ENCODE data around the gene OXTR. TPM values are rescaled to one million over a fixed set of nuclear protein-coding genes. Genes with fewer than 3 reads are reported as not detected.

The OXTR gene
- total RNA-seq, 1 donor from 2014 or later: 3.9 TPM

DNA sequence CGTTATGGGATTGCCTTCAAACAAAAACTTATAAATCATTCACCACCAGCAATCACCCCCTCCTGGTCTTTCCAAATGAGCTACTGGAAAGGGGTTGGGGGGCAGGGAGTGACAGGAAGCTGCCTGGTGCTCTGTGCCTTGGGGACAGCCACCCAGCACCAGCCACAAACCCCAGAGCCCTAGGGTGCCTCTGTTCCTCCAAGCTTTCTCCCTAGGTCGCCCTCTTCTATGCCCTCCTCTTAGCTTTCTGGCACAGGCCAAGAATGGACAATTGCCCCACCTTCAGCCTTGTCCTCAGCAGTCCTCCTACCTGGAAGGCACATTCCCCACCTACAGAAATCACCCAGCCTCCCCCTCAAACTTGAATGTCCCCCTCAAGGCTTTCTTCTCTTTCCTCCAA, 3.3 kb downstream of the OXTR start:
- no peak for DNase-seq (ENCODE audit: low spot score)
- H3K27me3 Mint-ChIP-seq (ENCODE audit: insufficient read depth, low read depth): peaks cover 23% of the 10 kb centered on the region
- H3K4me2 ChIP-seq: no peak overlapping the region
- H3K4me1 ChIP-seq: peaks cover 6% of the 10 kb centered on the region
- H3K9ac ChIP-seq: no peak overlapping the region
- no peak overlapping the region for H3K27ac ChIP-seq
- H3K36me3 Mint-ChIP-seq: no peaks in the 10 kb centered on the region
- H2AFZ ChIP-seq (replicated peaks): no peak overlapping the region
- no peaks in the 10 kb centered on the region for H3K79me2 ChIP-seq (ENCODE audit: low read depth)
- no peak overlapping the region for H3K4me3 ChIP-seq
- no peaks in the 10 kb centered on the region for H3K9me3 ChIP-seq (ENCODE audit: low read depth)
- no peak overlapping the region for H3K4me3 Mint-ChIP-seq
- H3K4me1 Mint-ChIP-seq: peaks cover 13% of the 10 kb centered on the region
- H3K36me3 ChIP-seq: no peaks in the 10 kb centered on the region
- H4K20me1 ChIP-seq (ENCODE audit: low read depth): no peaks in the 10 kb centered on the region
- no peak overlapping the region for H3K27ac Mint-ChIP-seq
- peaks cover 46% of the 10 kb centered on the region for H3K27me3 ChIP-seq
- H3K9me3 Mint-ChIP-seq: no peaks in the 10 kb centered on the region
- no peaks in the 10 kb centered on the region for H3F3A ChIP-seq (ENCODE audit: low read depth)
- no peak for TF ChIP-seq EZH2phosphoT487 (IDR thresholded peaks at IDR 0.05)

GRCh38 chr3:8765528-8765927, 3.9 kb downstream of the OXTR start:
- Histone ChIP-seq H3K9ac (no peak overlapping the region), H3K79me2 (ENCODE audit: low read depth) (no peaks in the 10 kb centered on the region), H3K4me2 (no peak overlapping the region), H3K27ac (no peak overlapping the region), H3K27me3 (peaks cover 44% of the 10 kb centered on the region), H3F3A (ENCODE audit: low read depth) (no peaks in the 10 kb centered on the region), H3K9me3 (ENCODE audit: low read depth) (no peaks in the 10 kb centered on the region), H3K36me3 (no peaks in the 10 kb centered on the region), H4K20me1 (ENCODE audit: low read depth) (no peaks in the 10 kb centered on the region), H2AFZ (replicated peaks) (no peak overlapping the region), H3K4me1 (peaks cover 6% of the 10 kb centered on the region), H3K4me3 (no peak overlapping the region)
- Mint-ChIP-seq H3K27me3 (ENCODE audit: insufficient read depth, low read depth) (peaks cover 23% of the 10 kb centered on the region), H3K9me3 (no peaks in the 10 kb centered on the region), H3K27ac (no peak overlapping the region), H3K4me3 (no peak overlapping the region), H3K36me3 (no peaks in the 10 kb centered on the region), H3K4me1 (peaks cover 13% of the 10 kb centered on the region)
- DNase-seq (ENCODE audit: low spot score): no peak
- no peak for TF ChIP-seq EZH2 (IDR thresholded peaks at IDR 0.05)
- no peak for TF ChIP-seq CTCF (IDR thresholded peaks at IDR 0.05)
- TF ChIP-seq EZH2phosphoT487 (IDR thresholded peaks at IDR 0.05): no peak

DNA sequence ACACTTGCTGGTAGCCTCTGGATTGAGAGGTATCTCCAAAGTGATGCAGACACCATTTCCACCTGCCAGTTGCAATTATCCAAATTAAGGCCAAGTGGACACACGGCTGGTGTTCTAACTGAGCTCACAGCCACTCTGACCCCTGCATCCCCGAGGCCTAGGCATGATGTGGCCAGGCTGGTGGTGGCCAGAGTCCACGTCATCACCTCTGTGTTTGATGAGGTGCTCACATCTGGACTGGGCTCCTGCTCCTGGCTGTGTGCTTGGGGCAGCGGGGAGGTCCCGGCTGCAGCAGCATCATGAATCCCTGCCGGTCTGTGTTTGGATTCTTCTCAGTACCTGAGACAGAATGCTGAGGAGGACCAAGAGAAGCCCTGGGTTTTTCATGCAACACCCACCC, 4.9 kb downstream of the OXTR start:
- H3K36me3 ChIP-seq: no peaks in the 10 kb centered on the region
- H3K4me3 Mint-ChIP-seq: no peak overlapping the region
- no peaks in the 10 kb centered on the region for H3K36me3 Mint-ChIP-seq
- no peak overlapping the region for H3K9ac ChIP-seq
- no peak overlapping the region for H3K27ac ChIP-seq
- H3K27me3 ChIP-seq: peaks cover 34% of the 10 kb centered on the region
- no peaks in the 10 kb centered on the region for H3K9me3 ChIP-seq (ENCODE audit: low read depth)
- H3K79me2 ChIP-seq (ENCODE audit: low read depth): no peaks in the 10 kb centered on the region
- H3K4me1 Mint-ChIP-seq: peaks cover 9% of the 10 kb centered on the region
- H3K4me1 ChIP-seq: peaks cover under 1% of the 10 kb centered on the region
- no peaks in the 10 kb centered on the region for H3F3A ChIP-seq (ENCODE audit: low read depth)
- H3K9me3 Mint-ChIP-seq: no peaks in the 10 kb centered on the region
- no peak for TF ChIP-seq CTCF (IDR thresholded peaks at IDR 0.05)
- DNase-seq (ENCODE audit: low spot score): no peak
- H3K27me3 Mint-ChIP-seq (ENCODE audit: insufficient read depth, low read depth): peaks cover 19% of the 10 kb centered on the region
- no peak overlapping the region for H2AFZ ChIP-seq (replicated peaks)
- H4K20me1 ChIP-seq (ENCODE audit: low read depth): no peaks in the 10 kb centered on the region
- no peak overlapping the region for H3K27ac Mint-ChIP-seq
- no peak overlapping the region for H3K4me3 ChIP-seq
- H3K4me2 ChIP-seq: no peak overlapping the region

- peaks cover 4% of the 10 kb centered on the region for H3K27me3 Mint-ChIP-seq (ENCODE audit: insufficient read depth, low read depth)
- Histone ChIP-seq H3K79me2 (ENCODE audit: low read depth) (no peaks in the 10 kb centered on the region), H3K4me3 (no peak overlapping the region), H3K27me3 (peaks cover 18% of the 10 kb centered on the region), H2AFZ (replicated peaks) (no peak overlapping the region), H3K36me3 (no peaks in the 10 kb centered on the region), H3K4me1 (no peaks in the 10 kb centered on the region), H3K9ac (no peak overlapping the region), H4K20me1 (ENCODE audit: low read depth) (no peaks in the 10 kb centered on the region), H3K27ac (no peak overlapping the region), H3K9me3 (ENCODE audit: low read depth) (no peaks in the 10 kb centered on the region), H3K4me2 (no peak overlapping the region), H3F3A (ENCODE audit: low read depth) (no peaks in the 10 kb centered on the region)
- H3K9me3 Mint-ChIP-seq: no peaks in the 10 kb centered on the region
- no peak overlapping the region for H3K4me3 Mint-ChIP-seq
- no peak overlapping the region for H3K27ac Mint-ChIP-seq
- H3K4me1 Mint-ChIP-seq: no peaks in the 10 kb centered on the region
- DNase-seq (ENCODE audit: low spot score): no peak
- H3K36me3 Mint-ChIP-seq: no peaks in the 10 kb centered on the region
- TF ChIP-seq EZH2phosphoT487 (IDR thresholded peaks at IDR 0.05) (no peak), EZH2 (IDR thresholded peaks at IDR 0.05) (no peak), CTCF (IDR thresholded peaks at IDR 0.05) (no peak)
Measured at GRCh38 chr3:8762607-8763377, 6.6 kb downstream of the OXTR start.

Data from neural progenitor cell (in vitro differentiated cells).